GM18870 (cell line): Measurements from ENCODE around the gene CTCFL.
"Not testable (repeated sequence)": the region's sequence is repeated elsewhere in the genome, so short reads cannot be mapped to it uniquely, and the experiment has no call there.

Experiments
- ATAC-seq: cut with Tn5 transposase; IDR thresholded peaks from one replicate; pipeline ENCODE4 v1.9.1; 2021; ENCODE audit warnings: moderate library complexity; ENCODE audit not compliant: unreplicated experiment

The CTCFL gene

GRCh38 chr20:57511709-57512108, 13.2 kb downstream of the CTCFL start:
- ATAC-seq = not testable (repeated sequence)

GRCh38 chr20:57509665-57510237, 15.2 kb downstream of the CTCFL start:
- ATAC-seq = no peak

DNA sequence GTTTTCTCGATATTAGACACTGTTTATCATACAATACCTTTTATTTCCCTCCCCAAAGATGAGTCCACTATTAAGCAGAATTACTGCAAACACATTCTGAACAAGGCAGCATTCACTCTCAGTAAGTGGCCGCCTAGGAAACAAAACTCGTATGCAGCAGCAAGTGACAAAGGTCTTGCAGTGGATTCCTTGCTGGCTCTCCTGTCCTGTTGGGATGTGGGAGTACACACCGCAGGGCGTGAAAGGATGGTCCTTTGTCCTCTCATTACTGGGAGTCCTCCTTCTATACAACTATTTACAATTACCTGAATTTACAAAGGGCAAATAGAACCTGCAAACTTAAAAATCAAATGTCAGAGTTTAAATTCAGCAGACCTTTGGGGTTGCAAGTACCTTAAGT, 16.1 kb downstream of the CTCFL start:
- ATAC-seq = no peak

DNA sequence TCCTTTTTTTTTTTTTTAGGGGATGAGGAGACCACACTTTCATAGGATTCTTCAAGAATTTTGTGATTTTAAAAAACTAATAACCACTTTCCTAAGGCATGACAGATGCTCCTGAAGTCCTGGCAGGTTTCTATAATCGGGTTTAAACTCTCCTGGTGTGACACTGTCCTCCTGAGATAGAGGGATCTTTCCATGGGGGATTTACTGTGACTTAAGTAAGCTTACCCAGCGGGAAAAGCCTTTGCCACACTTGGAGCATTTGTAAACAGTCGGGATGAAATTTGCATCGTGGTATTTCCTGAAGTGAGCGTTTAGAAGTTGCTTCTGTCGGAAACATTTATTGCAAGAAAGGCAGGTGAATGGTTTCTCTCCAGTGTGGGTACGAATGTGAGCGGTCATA, 16.6 kb downstream of the CTCFL start:
- ATAC-seq = no peak

DNA sequence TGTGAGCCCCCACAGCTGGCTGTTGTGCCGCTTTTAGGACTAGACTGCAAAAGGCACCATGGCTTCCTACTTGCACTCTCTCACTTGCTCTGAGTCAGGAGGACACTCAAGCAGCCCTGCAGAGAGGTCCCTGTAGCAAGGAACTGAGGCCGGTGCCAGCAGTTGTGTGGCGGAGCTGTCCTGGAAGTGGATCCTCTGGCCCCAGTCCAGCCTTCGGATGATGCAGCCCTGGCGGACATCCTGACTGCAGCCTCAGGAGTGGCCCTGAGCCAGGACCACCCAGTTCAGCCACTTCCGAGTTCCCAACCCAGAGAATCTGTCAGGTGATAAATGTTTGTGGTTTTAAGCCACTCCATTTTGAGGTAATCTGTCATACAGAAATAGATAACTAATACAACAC, 17.5 kb downstream of the CTCFL start:
- no peak for ATAC-seq

DNA sequence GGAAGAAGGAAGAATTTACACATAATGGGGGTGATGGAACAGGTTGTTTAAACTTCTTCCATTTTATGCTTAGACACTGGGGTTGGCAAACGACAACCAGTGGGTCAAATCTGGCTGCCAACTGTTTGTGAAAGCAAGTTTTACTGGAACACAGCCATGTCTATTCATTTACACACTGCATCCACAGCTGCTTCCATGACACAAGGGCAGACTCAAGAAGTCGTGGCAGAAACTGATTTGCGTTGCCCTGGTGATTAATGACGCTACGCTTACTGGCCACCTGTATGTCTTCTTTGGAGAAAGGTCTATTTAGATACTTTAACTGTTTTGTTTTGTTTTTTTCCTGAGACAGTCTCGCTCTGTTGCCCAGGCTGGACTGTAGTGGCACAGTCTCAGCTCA, 19.0 kb downstream of the CTCFL start:
- ATAC-seq = no peak

- no peak for ATAC-seq
Observed at GRCh38 chr20:57504411-57504810, 20.5 kb downstream of the CTCFL start.

- no peak for ATAC-seq
Observed at GRCh38 chr20:57503035-57503658, 21.8 kb downstream of the CTCFL start.

GRCh38 chr20:57502336-57502700, 22.6 kb downstream of the CTCFL start:
- no peak for ATAC-seq

DNA sequence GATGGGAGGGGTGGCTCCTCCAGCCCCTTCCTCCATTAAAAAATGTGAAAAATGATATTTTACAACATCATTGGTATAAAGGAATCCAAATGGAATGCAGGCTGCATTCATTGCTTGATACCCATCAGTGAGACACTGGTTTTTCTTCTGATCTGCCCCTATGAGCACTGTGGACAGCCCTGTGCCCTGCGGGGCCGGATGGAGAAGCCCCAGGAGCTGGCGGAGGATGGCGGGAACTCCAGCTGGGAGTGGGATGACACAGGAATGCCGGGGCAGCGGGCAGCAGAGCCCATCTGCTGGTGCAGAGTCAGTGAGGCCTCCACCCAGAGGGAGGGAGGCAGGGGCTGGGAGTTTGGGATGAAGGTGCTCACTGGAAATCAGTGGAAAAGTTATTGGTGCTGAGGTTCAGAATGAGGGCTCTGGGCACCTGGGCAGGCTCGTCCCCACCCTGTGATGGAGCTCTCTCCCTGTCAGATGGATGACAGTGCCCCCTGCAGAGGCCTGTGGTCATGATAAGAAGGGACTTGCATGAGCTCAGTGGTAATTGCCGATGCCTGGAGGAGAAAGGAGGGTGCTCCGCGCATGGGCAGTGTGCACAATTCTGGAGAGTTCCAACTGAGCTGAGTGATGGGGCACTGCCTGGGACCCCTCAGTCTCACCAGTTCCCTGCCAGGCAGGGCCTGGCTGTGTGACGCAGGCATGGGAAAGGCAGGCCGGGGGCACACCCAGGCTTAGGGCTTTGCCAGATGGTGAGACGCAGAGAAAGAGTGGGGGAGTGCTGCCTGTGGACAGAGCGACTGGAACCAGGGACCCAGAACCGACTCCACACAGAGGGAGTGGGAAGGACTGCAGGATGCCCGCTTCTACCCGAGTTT, 23.2 kb downstream of the CTCFL start:
- no peak for ATAC-seq

- no peak for ATAC-seq
Observed at GRCh38 chr20:57500962-57501361, 24.0 kb downstream of the CTCFL start.

DNA sequence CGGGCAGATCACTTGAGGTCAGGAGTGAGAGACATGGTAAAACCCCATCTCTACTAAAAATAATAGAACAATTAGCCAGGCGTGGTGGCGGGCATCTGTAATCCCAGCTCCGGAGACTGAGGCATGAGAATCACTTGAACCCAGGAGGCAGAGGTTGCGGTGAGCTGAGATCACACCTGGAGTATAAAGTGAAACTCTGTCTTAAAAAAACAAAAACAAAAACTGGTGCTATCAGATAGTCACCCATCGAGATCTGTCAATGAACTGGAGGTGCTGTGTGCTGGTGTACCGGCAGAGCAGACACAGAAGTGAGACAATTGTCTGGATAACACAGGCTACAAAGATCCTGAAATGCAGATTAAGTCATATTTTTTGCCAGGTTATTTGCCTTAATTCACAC, 24.7 kb downstream of the CTCFL start:
- no peak for ATAC-seq

DNA sequence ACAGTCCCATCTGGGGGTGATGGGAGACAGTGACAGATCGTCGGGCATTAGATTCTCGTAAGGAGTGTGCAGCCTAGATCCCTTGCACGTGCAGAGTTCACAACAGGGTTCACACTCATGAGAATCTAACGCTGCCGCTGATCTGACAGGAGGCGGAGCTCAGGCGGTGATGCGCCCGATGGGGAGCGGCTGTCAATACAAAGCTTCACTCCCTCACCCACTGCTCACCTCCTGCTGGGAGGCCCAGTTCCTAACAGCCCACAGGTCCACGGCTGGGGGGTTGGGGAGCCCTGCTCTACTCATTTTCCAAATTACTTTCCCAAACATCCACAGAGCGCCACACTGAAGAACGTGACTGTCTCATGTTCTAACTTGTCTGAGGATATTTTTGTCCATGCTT, 25.3 kb downstream of the CTCFL start:
- ATAC-seq = no peak

DNA sequence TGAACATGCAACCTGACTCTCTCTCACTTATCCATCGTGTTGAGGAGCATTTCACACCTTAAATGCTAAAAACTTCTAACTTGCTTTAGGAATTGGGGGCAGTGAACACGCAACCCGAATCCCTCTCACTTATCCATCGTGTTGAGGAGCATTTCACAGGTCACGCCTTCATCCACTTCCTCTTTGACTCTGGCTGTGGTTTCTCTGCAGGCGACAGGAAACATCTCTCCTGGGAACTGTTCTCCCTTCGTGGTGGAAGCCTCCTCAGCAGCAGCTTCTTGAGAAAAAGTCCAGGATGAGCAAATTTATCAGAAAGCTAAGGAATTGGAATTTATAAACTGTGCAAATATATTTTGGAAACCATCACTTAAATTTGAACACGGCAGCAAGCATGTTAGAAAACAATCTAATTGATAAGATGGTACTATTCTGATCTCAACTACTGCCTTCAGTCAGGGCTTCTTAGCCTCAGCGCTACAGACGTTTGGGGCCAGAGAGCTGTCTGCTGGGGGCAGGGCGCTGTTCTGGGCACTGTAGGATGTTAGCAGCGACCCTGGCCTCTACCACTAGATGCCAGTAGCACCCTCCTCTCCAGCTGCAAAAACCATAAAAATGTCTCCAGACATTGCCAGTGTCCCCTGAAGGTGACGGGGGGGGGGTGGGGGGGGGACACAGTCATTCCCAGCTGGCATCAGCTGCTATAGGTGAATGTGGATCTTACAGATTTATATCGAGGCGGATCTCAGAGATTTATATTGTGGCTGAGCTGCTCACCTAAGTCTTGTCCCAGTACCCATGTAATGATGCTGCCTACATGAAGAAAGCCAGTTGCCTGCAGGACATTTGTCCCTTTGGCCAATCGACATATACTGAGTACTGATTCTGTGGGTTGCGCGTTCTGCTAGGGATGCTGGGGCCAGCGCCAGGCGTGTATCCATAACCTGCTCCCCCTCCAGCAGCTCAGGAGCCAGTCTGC, 26.2 kb downstream of the CTCFL start:
- no peak for ATAC-seq

DNA sequence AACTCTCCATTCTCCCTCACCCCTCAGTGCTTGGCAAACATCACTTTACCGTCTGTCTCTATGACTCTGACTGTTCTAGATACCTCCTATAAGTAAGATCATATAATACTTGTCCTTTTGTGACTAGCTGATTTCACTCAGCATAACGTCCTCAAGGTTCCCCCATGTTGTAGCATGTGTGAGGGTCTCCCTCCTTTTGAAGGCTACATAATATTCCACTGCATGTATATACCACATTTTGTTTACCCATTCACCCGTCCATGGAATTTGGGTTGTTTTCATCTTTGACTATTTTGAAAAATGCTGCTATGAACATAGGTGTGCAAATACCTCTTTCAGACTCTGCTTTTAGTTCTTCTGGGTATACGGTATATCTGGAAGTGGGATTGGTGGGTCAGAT, 28.3 kb downstream of the CTCFL start:
- no peak for ATAC-seq

DNA sequence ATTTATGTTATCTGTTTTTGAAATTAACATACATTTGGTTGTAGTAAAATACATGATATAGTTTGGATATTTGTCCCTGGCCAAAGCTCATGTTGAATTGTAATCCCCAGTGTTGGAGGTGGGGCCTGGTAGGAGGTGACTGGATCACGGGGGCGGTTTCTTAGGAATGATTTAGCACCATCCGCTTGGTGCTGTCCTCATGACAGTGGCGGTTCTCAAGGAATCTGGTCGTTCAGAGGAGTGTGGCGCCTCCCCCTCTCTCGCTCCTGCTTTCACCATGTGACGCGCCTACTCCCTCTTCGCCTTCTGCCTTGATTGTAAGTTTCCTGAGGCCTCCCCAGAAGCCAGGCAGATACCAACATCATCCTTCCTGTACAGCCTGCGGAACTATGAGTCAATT, 29.0 kb downstream of the CTCFL start:
- ATAC-seq = no peak

GRCh38 chr20:57493091-57493615, 31.8 kb downstream of the CTCFL start:
- no peak for ATAC-seq

DNA sequence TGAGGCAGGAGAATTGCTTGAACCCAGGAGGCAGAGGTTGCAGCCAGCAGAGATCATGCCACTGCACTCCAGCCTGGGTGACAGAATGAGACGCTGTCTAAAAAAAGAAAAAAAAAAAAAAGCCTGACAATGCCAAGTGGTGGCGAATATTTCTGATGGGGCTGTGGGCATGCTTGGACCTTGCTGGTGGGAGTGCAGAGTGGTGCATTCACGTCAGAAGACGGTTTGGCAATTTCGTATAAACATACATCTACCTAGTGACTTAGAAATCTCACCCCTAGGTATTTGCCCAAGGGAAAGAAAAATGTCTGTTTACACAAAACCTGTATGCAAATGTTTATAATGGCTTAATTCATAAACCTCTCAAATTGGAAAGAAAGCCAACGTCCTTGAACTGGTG, 33.6 kb downstream of the CTCFL start:
- ATAC-seq = no peak

DNA sequence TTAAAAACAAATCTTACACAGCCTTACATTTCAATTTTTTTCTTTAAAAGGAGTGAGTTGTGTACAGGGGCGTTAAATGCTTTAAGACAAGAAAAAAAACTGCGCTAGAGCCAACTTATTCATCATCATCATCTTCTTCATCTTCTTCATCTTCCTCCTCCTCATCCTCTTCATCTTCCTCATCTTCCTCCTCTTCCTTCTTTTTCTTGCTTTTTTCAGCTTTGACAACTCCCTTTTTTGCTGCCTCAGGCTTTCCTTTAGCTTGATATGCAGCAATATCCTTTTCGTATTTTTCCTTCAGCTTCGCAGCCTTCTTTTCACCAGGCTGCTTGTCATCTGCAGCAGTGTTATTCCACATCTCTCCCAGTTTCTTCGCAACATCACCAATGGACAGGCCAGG, 36.7 kb downstream of the CTCFL start:
- ATAC-seq = not testable (repeated sequence)

DNA sequence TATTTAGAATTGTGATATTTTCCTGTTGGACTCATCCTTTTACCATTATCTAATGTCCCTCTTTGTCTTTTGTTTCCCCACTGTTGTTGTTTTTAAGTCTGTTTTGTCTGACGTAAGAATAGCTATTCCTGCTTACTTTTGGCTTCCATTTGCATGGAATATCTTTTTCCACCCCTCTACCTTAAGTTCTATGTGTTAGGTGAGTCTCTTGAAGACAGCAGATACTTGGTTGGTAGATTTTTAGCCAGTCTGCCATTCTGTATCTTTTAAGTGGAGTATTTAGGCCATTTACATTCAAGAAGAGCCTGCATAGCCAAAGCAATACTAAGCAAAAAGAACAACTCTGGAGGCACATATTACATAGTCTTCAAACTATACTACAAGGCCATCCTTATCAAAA, 39.2 kb downstream of the CTCFL start:
- ATAC-seq = no peak

DNA sequence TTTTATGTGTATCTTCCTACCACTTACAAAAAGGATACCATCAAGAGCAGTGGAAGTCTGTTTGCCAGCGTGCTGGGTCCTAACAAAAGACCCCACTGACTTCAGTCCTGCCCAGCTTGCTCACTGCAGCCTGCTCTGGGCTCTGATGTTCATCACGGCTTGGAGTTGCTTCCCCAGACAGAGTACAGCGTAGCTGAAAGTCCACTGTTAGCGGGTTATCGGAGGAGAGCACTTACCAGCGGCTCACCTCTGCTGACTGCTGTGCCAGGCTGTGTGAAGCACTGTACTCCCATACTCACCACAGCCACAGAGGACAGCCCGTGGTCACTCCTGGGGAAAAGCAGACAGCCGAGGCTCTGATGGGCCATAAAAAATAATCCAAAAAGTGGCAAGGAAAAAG, 40.2 kb downstream of the CTCFL start:
- no peak for ATAC-seq
